Mesenteric fat pad (tissue), 1 donor: ENCODE measurements around the gene COL5A2. TPM values are rescaled to one million over a fixed set of nuclear protein-coding genes. Genes with fewer than 3 reads are reported as not detected.

Experiments used
- DNase-seq: peaks from one replicate; pipeline ENCODE4 v3.0.0-alpha.2; 2020; ENCODE audit warnings: low spot score
- total RNA-seq: library from RNA; stranded (reverse); fragmentation: NEBNext Ultra II Directional; extraction: Animal tissue kit (Norgen Biotek cat#: 25700); gene quantifications from one replicate; pipeline ENCODE4 v1.2.1, GENCODE V29; 2021
- donor health status: DM: yes; HTN: yes; CAD: no.

COL5A2 gene
- total RNA-seq, 1 donor from 2014 or later: 93.4 TPM

- no peak for DNase-seq
Observed at GRCh38 chr2:189147989-189148388, 31.6 kb downstream of the COL5A2 start.

DNA sequence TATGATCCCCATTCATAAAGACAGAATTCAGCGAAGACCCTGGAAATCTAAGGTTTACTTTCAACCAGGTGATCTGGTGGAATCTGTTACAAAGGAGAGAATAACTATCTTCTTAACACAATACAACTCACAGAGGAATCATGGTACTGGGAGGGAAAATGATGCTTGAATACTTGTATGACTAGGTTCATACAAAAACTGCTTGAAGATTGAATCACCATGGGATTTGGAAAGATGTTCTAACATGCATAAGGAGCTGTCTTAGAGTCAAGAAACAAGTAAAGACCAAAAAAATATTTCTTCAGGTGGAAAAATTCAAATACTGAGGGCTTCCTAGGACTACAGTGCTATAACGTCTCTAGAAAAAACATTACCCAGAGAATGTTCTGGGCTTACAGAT lies 32.2 kb downstream of the COL5A2 start:
- DNase-seq: no peak

DNA sequence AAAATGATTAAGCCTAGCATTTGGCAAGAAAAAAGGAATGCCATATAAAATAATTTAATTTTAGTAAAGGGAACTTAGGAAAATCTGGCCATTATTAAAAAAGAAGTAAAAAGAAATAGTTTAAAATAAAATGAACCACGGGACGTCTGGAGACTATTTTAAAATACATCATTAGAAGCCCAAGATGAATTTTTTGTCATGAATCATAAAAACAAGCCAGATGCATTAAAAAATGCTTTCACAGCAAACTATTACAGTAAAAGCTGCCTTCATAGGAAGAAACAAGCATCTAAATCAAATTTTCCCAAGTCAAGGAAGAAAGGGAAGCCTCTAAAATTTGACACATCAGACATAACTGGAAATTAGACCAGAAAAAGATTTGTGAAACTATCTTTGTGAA lies 33.0 kb downstream of the COL5A2 start:
- no peak for DNase-seq

DNA sequence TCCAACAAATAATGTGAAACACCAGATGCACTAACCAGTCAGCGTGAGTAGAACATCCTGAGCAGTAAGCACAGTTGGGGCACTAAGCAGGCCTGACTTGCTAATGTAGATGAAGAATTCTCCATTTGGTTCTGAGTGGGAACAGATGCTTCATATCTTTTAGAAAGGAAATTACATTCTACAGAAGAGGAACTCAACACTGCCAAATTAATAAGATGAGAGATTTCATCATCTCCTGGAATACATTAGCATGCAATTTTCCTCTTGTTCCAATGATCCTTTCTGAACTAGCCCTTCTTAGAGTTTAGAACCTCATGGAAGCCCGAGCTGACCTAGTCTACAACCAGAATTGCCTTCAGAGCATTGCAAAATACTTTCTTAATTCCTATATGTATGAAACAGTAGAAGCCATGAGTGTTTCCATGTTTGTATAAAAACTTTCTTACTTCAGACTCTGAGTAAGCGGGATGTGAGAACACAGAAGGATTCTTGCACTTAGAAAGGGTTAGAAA lies 34.8 kb downstream of the COL5A2 start:
- DNase-seq: no peak

DNA sequence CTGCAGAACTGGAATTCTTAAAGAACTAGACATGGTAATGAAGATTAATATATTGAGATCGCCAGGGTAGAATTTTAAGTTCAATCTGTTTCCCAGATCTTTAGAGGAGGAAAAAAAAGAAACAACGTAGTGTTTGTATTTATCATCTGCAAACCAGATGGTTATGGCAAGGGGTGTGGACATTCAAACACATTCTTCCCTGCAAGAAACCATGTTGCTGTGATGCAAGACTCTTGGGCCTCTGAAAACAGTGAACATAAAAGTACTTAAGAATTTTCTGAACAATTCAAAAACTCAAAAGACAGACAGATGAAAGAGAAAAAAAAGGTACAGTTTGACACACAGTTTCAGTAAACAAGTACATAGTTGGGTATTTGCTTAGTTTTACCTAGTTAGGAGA lies 35.6 kb downstream of the COL5A2 start:
- DNase-seq: no peak

GRCh38 chr2:189142893-189143759 lies 36.4 kb downstream of the COL5A2 start:
- DNase-seq: no peak

GRCh38 chr2:189138800-189139199 lies 40.8 kb downstream of the COL5A2 start:
- DNase-seq: no peak

DNA sequence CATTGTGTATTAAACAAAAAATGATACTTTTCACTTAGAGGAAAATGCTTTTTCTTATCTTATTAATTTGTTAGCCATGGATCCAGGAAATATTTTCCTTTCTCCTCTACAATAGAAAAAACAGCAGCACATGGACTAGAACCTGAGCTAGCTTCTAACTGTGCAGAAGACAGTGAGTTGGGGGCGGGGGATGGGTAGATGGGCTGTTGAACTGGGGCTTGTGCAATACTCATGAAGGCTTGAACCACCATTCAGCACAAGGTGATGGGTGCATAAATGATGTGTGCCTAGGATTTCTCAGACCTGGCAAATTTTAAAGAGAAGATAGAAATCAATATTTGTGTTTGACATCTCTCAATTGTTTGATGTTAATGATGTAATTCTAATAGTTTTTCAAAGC lies 42.0 kb downstream of the COL5A2 start:
- no peak for DNase-seq

GRCh38 chr2:189134485-189134884 lies 45.1 kb downstream of the COL5A2 start:
- DNase-seq: no peak

DNA sequence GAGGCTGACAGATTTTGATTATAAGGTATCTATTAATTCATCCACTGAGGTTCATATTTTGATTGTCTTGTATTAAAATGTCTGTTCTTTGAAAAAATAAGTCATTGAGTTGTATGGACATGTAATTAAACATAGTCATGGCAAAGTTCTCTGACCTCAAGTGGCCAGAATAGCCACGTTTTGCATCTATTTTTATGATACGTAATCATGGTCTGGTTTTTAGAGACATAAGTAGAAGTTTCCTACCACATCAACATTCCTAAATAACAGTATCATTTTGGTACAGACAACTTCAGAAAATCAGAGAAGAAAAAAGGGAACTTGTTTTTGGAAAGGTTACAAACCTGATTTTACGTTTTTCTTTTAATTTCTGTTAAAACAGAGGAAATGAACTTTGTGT lies 47.6 kb downstream of the COL5A2 start:
- no peak for DNase-seq

- DNase-seq: no peak
Observed at GRCh38 chr2:189129971-189130370, 49.6 kb downstream of the COL5A2 start.

- no peak for DNase-seq
Observed at GRCh38 chr2:189128970-189129369, 50.6 kb downstream of the COL5A2 start.

DNA sequence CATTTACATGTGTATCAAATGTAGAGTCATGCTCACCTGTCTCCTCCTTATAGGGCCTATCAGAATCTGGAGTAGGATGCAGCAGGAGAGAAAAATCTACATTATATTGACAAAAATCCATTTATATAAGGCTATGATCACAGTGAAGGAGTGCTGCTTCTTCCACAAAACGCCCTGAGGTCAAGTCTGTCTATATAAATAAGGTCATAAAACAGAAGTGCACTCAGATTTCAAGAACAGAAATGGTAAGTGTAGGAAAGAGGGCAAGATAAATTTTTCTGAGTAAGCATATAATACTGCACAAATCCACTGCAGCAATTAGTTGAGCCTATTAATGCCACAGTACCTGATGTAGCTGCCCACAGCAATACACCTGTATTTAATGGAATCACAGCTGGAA lies 51.8 kb downstream of the COL5A2 start:
- DNase-seq: no peak

GRCh38 chr2:189125195-189125594 lies 54.4 kb downstream of the COL5A2 start:
- DNase-seq: no peak

DNA sequence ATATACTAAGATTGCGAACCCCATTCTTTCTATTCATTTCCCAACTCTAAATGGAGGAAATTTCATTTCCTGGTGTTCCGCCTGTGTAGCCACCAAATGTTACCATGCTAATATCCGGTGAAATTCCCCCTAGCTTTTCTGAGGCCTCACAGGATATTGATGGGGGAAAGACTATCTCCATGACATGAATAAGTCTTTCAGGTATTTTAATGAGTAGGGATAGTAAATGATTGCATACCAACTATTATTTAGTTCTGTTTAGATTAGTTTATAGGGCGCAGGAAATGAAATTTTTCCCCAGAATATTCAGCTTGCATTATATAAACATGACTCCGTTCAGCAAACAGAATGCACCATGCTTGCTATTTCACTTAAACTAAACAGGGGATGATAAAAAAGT lies 55.4 kb downstream of the COL5A2 start:
- no peak for DNase-seq

- DNase-seq: no peak
Observed at GRCh38 chr2:189118386-189118785, 61.2 kb downstream of the COL5A2 start.

DNA sequence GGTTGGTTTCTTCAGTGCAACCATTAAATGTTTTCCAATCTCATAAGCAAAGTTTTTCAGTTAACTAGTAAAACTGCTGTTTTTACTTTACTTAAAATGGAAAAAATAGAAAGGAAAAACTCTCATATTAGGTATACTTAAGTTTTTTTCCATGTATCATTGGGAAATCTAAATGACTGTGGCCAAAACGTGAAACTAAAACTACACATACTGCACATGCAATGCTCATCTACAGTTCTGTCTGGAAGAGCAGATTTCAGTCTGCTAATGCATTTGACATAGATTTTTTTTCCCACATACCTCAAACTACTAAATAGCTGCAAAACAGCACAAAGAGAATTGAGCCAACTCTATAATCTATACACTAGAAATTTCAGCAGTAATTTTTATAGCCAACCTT lies 62.6 kb downstream of the COL5A2 start:
- DNase-seq: no peak

GRCh38 chr2:189116087-189116486 lies 63.5 kb downstream of the COL5A2 start:
- DNase-seq: no peak

DNA sequence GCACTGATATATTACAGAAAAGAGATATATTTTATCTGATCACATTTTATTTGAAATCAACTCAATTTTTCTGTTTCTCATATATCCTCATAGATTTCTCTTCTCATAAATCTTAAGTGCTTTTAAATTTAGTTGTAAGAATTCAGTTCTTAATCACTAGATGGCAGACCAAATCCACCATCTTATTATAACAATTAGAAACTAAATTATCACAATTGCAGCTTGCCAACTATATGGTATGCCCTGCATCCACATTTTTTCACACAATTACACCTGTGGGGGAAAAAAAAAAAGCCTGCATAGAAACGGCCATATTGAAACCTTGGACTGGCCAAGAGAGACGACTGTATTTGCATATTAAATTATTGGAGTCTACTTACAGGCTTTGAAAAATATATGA lies 64.4 kb downstream of the COL5A2 start:
- DNase-seq: no peak

GRCh38 chr2:189113963-189114362 lies 65.6 kb downstream of the COL5A2 start:
- no peak for DNase-seq

GRCh38 chr2:189111063-189111715 lies 68.4 kb downstream of the COL5A2 start:
- DNase-seq: no peak

DNA sequence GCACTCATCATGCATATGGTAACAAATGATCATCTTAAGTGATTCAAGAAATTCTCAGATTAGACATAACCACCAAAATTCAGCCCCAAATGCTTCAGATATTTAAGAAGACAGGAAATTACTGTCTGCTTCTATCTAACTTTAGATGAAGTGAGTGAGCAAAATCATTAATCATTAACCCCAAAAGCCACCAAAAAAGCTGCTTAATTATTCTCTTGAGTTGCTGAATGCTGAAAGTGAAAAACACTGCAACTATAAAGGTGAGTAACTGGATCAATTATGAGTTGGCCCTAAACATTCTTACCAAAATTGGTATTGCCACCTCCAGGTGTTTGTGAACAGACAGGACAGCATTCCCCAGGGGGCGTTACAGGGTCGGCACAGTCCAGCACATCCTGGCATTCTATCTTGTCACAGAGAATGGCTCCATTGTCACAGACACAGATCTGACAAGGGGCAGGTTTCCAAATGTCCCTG lies 69.6 kb downstream of the COL5A2 start:
- DNase-seq: no peak

DNA sequence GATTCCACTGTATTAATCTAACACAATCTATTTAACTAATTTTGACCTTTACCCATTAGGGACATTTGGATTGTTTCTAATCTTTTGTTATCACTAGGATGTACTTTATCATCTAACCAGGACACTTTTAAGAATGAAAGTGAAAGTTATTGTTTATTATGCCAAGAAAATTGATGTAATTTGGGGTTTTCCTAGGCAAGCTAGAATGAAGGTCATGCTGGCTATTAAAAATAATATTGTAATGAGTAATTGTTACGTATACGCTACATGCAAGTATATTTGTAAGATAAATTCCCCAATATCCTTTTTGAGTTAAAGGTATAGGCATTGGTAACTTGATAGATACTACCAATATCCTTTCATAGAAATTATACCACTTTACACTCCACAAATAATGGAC lies 74.6 kb downstream of the COL5A2 start:
- DNase-seq: no peak
